Measurements from ENCODE around the gene MNX1.

Gene MNX1

DNA sequence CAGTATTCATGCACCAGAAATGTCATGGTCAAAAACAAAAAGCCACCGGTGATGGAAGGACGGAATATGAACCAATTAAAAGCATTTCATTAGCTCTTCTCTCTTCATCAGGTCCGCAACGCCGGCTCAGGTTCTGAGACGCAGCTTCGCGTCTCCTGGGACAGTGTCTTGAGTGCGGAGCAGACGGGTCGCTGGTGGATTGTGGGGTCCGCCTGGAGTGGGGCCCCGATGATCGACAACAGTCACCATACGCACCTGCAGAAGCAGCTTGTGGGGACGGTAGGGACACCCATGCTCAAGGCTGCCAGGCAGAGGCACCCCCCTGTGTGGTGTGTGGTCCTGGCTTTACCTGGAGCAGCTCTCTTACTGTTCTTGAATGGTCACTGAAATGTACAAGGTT lies 47.6 kb downstream of the MNX1 start:
- H3K4me2 ChIP-seq (ENCODE audit: low read length) = no peak overlapping the region
- no peaks in the 10 kb centered on the region for H3K27me3 ChIP-seq (ENCODE audit: control insufficient read depth, low read length)
- no peaks in the 10 kb centered on the region for H3K4me1 ChIP-seq (ENCODE audit: control insufficient read depth, low read length)
- no peaks in the 10 kb centered on the region for H3K9me3 ChIP-seq (ENCODE audit: control insufficient read depth, insufficient read depth, low read length)
- no peaks in the 10 kb centered on the region for H3F3A ChIP-seq (ENCODE audit: control insufficient read depth, insufficient read depth)
- H3K4me3 ChIP-seq (ENCODE audit: low read length) = no peak overlapping the region
- no peak for TF ChIP-seq EZH2phosphoT487 (IDR thresholded peaks at IDR 0.05; ENCODE audit: borderline replicate concordance, low read length)
- TF ChIP-seq, protein P1, sequence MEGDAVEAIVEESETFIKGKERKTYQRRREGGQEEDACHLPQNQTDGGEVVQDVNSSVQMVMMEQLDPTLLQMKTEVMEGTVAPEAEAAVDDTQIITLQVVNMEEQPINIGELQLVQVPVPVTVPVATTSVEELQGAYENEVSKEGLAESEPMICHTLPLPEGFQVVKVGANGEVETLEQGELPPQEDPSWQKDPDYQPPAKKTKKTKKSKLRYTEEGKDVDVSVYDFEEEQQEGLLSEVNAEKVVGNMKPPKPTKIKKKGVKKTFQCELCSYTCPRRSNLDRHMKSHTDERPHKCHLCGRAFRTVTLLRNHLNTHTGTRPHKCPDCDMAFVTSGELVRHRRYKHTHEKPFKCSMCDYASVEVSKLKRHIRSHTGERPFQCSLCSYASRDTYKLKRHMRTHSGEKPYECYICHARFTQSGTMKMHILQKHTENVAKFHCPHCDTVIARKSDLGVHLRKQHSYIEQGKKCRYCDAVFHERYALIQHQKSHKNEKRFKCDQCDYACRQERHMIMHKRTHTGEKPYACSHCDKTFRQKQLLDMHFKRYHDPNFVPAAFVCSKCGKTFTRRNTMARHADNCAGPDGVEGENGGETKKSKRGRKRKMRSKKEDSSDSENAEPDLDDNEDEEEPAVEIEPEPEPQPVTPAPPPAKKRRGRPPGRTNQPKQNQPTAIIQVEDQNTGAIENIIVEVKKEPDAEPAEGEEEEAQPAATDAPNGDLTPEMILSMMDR (IDR thresholded peaks at IDR 0.05; ENCODE audit: low read depth, low read length, poor library complexity, severe bottlenecking) = no peak
- H3K79me2 ChIP-seq (ENCODE audit: control insufficient read depth, low read length) = peaks cover 37% of the 10 kb centered on the region
- H3K9me2 ChIP-seq (replicated peaks; ENCODE audit: control insufficient read depth, low read length) = no peaks in the 10 kb centered on the region
- peaks cover 97% of the 10 kb centered on the region for H3K36me3 ChIP-seq (ENCODE audit: control insufficient read depth, low read length)
- peaks cover 3% of the 10 kb centered on the region; the same call in 1 of the 2 replicates for H4K20me1 ChIP-seq (ENCODE audit: control insufficient read depth, insufficient read depth, low read depth, low read length)
- H3K27ac ChIP-seq (ENCODE audit: low read depth, low read length) = no peak overlapping the region

DNA sequence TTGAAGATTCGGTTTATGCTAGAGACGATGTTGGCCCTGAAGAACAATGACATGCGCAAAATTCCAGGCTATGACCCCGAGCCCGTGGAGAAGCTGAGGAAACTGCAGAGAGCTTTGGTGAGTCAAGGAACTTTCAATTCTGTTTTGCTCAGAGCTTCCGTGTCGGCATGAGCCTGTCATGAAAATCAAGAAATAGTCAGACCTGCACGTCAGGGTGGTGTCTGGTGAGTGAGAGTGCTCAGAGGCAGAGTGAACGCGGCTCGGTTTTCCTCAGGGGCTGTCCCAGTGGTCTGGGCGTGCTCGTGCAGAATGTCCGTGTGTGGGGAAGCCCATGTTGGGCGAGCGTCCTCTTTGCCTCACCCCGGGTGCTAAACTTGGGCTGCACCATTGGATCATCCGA lies 48.3 kb downstream of the MNX1 start:
- Histone ChIP-seq H3K4me3 (ENCODE audit: low read length) (no peak overlapping the region), H3K4me1 (ENCODE audit: control insufficient read depth, low read length) (no peaks in the 10 kb centered on the region), H3F3A (ENCODE audit: control insufficient read depth, insufficient read depth) (no peaks in the 10 kb centered on the region), H3K4me2 (ENCODE audit: low read length) (no peak overlapping the region), H3K9me3 (ENCODE audit: control insufficient read depth, insufficient read depth, low read length) (no peaks in the 10 kb centered on the region), H3K27me3 (ENCODE audit: control insufficient read depth, low read length) (no peaks in the 10 kb centered on the region), H3K36me3 (ENCODE audit: control insufficient read depth, low read length) (peaks cover 93% of the 10 kb centered on the region), H3K27ac (ENCODE audit: low read depth, low read length) (no peak overlapping the region), H4K20me1 (ENCODE audit: control insufficient read depth, insufficient read depth, low read depth, low read length) (peaks cover 3% of the 10 kb centered on the region; the same call in 1 of the 2 replicates), H3K79me2 (ENCODE audit: control insufficient read depth, low read length) (peaks cover 41% of the 10 kb centered on the region), H3K9me2 (replicated peaks; ENCODE audit: control insufficient read depth, low read length) (no peaks in the 10 kb centered on the region)
- no peak for TF ChIP-seq EZH2phosphoT487 (IDR thresholded peaks at IDR 0.05; ENCODE audit: borderline replicate concordance, low read length)
- TF ChIP-seq, protein P1 (IDR thresholded peaks at IDR 0.05; ENCODE audit: low read depth, low read length, poor library complexity, severe bottlenecking) = no peak

DNA sequence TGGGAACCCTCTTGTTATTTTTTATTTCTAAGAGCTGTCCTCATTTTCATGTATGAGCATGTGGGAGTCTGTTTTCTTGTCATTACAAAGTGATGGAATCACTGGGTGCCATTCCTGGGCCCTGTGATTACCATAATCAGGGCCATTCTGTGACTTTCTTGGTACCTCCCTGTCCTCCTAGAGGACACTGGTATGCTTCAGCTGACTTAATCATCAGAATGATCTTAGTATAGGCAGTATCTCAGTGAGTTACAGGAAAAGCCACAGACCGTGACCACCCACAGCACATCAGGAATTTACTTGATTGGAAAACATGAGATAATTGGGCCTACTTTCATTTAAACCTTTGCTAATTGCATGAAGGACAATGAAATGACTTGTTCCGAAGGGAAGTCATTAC lies 53.7 kb downstream of the MNX1 start:
- TF ChIP-seq, protein P1 (IDR thresholded peaks at IDR 0.05; ENCODE audit: low read depth, low read length, poor library complexity, severe bottlenecking) = no peak
- TF ChIP-seq EZH2phosphoT487 (IDR thresholded peaks at IDR 0.05; ENCODE audit: borderline replicate concordance, low read length) = no peak
- peaks cover 10% of the 10 kb centered on the region for H3K4me1 ChIP-seq (ENCODE audit: control insufficient read depth, low read length)
- peaks cover 90% of the 10 kb centered on the region for H3K79me2 ChIP-seq (ENCODE audit: control insufficient read depth, low read length)
- no peak overlapping the region for H3K27ac ChIP-seq (ENCODE audit: low read depth, low read length)
- H3K4me3 ChIP-seq (ENCODE audit: low read length) = no peak overlapping the region
- H3F3A ChIP-seq (ENCODE audit: control insufficient read depth, insufficient read depth) = no peaks in the 10 kb centered on the region
- peaks cover 91% of the 10 kb centered on the region for H3K36me3 ChIP-seq (ENCODE audit: control insufficient read depth, low read length)
- peaks cover 36% of the 10 kb centered on the region for H4K20me1 ChIP-seq (ENCODE audit: control insufficient read depth, insufficient read depth, low read depth, low read length)
- H3K27me3 ChIP-seq (ENCODE audit: control insufficient read depth, low read length) = no peaks in the 10 kb centered on the region
- no peaks in the 10 kb centered on the region for H3K9me2 ChIP-seq (replicated peaks; ENCODE audit: control insufficient read depth, low read length)
- H3K9me3 ChIP-seq (ENCODE audit: control insufficient read depth, insufficient read depth, low read length) = no peaks in the 10 kb centered on the region
- no peak overlapping the region for H3K4me2 ChIP-seq (ENCODE audit: low read length)
